Stimulated activated CD8-positive, alpha-beta memory T cell treated with anti-CD3 and anti-CD28 coated beads, Interleukin-4, amount 100 ng/mL, for 48 hours (primary cell): ENCODE results near the gene DNAH2.

ENCODE experiments used
- DNase-seq: peaks from one replicate; pipeline ENCODE4 v3.0.0-alpha.2; 2020

The DNAH2 gene

DNA sequence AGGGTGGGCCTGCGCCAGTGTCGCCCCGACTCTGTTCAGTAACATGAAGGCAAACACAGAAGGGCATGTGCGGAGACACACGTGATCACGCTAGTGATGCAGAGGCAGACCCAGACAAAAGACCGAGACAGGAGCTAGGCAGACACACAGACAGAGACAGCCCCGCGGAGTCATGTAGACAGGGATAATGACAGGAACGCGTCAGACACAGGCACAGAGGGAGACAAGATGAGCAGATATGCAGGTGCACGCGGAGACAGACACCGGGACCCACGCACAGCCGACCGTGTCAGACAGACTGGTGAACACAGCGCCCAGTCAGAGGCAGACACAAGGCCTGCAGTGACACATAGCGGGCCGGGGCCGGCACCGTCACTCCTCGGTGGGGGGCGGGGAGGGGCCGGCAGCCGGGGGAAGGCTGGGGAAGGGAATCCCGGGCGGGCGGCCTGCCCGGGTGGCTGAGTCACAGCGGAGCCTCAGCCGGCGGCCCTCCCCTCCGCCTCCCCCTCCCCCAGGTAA is 123.9 kb downstream of the DNAH2 start:
- DNase-seq: peak; percentile 92

DNA sequence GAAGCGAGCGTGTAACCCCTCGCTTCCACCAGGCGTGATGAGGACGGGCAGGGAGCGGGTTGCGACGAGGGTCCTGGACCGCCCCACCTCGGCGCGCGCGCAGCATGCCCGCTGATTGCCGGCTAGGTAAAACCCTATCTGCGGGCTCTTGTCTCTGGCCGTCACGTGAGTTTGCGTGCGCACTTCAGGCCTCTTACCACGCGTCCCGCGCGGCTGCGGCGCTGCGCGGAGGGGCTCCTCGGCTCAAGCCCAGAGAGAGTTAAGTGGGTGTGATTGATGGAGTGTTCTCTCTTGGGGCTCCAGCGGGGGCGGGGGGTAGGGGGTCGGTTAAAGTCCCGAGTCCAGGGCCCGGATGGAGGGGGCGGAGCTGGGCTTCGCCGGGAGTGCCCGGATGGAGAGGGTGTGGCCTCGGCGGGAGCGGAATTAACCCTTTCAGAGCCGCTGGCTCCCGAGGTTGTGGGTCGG is 124.4 kb downstream of the DNAH2 start:
- peak; percentile 91 for DNase-seq

DNA sequence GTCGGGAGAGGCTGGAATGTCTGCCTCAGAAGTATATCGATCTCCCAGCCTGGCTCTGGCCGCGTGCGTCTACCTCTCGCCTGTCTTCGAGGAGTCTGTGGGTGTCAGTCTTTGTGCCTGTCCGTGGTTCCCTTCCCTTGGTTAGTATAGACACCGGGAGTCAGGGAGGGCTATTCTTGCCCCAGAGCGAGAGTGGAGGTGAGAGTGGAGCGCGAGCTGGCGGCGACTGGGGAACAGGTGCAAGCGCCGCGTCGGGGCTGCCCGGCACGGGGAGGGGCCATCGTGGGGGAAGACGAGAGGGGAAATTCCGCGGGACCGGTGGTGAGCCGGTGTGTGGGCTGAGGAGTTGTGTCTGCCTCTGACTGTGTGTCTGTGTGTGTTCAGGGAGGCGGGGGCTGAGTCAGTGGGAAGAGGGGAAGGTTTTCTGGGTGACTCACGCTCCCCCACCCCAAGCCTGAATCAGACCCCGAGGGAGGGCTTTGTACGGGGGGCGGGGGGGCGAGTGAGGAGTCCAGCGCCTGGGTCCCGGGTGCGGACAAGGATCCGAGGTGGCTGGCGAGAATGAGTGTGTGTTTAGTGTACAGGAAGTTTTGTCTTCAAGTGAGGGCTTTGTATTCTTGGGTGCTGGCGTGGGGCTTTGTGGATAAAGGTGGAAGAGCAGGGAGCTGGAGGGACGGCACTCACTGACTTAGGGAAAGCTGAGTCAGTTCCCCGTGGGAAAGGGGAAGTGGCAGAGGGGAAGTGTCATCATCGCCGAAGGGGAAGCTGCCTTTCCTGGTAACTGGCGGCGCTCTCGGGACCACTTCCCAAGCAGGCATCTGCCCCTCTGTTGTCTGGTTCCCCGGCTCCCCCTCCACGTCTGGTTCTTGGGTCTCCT is 125.1 kb downstream of the DNAH2 start:
- DNase-seq: peak; percentile 96

- DNase-seq: no peak
Measured at GRCh38 chr17:7843257-7843535, 125.7 kb downstream of the DNAH2 start.

DNA sequence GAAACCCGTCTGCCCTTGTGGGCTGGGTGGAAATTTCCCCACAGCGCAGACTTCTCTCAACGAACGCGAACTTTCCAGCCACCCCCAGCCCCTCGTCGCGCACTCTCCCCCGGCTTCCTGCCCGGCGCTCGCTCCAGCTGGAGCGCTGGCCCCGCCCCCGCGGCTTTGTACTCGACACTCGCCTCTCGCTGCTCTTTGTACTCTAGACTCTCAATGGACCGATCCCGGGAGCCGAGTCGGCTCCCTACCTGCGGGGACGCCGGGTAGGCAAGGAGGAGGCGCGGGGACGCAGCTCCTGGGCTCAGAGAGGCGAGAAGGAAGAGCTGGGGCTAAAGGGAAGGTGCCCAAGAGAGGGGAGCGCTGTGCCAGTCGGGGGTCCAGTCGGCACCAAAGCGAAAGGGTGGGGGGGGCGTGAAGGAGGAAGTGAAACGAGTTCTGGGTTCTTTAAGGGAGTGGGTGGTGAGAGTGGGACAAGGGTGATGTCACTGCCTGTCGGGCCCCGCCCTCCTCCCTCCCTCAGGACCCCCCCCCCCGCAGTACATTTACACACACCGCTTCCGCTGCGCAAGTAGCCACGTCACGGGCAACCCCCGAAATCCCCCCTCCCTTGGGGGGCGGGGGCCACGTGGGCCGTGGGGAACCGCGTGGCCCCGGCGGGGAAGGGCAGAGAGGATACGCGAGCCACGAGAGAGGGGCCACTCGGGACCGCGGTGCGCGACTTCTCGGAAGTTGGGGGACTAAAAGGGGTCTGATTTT is 126.2 kb downstream of the DNAH2 start:
- DNase-seq: peak; percentile 90

DNA sequence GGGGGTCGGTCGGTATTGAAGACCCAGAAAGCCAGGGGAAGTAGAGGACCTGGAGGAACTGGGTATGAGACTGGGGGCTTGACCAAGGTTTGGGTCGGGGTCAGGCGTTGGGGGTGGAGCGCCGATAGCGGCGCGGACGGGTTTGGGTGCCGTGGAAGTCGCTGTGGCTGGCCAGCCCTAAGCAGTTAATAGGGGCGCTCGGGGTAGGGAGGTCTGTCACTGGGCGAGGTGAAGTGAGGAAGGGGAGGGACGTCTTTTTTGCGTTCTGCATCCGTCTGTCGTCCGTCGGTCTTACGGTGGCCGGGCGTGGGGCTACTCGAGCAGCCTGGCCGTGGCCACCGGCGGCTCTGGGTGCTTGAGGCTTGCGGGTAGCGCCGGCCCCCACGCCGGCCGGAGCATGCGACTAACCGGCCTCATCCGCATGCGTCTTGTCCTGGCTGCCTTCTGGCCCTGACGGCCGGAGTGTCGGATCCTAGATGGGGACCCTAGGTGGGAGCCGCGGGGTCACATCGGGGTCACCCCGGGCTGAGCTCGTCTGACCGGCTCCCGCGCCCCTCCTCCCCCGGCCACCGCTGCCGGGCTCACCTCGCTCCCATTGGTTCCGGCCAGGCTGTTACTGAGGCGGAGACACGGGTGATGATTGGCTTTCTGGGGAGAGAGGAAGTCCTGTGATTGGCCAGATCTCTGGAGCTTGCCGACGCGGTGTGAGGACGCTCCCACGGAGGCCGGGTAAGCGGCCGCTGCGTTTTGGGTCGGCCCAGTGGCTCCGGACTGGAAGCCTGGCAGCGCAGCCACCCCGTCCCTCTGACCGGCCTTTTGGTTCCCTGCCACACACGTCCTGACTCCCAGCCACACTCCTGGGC is 127.0 kb downstream of the DNAH2 start:
- peak; percentile 90 for DNase-seq

DNA sequence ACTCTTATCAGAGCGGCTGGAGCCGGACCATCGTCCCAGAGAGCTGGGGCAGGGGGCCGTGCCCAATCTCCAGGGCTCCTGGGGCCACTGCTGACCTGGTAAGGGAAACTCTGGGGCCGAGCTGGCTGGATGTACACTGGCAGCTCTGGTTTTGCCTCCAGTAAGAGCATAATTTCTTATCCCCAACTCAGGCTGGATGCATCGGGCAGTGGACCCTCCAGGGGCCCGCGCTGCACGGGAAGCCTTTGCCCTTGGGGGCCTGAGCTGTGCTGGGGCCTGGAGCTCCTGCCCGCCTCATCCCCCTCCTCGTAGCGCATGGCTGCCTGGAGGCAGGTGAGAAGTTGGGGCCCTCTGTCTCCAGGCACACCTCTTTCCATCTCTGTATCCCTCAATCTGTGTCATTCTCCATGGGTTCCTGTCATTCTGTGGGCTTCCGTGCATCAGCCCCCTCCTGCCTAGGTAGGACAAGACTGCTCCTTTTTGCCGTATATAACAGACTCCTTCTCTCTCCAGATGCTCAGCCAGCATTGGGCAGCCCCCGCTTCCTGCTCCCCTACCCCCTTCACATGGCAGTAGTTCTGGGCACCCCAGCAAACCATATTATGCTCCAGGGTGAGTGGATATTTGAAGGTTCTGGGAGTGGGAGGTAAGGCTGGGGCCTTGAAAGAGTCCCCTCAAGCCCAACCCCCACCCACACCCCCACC is 128.0 kb downstream of the DNAH2 start:
- DNase-seq: no peak

DNA sequence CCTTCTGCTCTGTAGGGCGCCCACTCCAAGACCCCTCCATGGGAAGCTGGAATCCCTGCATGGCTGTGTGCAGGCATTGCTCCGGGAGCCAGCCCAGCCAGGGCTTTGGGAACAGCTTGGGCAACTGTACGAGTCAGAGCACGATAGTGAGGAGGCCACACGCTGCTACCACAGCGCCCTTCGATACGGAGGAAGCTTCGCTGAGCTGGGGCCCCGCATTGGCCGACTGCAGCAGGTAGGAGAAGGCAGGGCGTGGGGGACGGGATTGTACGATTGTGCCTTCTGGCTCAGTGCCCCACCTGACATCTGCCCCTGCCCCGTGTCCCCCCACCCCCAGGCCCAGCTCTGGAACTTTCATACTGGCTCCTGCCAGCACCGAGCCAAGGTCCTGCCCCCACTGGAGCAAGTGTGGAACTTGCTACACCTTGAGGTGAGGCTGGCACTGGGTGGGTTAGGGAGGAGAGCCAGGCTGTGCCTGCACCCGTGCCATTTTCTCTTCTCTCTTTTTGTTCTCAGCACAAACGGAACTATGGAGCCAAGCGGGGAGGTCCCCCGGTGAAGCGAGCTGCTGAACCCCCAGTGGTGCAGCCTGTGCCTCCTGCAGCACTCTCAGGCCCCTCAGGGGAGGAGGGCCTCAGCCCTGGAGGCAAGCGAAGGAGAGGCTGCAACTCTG is 128.7 kb downstream of the DNAH2 start:
- no peak for DNase-seq

GRCh38 chr17:7846765-7847661 is 129.5 kb downstream of the DNAH2 start:
- DNase-seq: no peak

DNA sequence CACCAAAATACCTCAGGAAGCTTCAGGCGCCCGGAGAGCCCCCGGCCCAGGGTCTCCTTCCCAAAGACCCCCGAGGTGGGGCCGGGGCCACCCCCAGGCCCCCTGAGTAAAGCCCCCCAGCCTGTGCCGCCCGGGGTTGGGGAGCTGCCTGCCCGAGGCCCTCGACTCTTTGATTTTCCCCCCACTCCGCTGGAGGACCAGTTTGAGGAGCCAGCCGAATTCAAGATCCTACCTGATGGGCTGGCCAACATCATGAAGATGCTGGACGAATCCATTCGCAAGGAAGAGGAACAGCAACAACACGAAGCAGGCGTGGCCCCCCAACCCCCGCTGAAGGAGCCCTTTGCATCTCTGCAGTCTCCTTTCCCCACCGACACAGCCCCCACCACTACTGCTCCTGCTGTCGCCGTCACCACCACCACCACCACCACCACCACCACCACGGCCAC is 130.6 kb downstream of the DNAH2 start:
- no peak for DNase-seq

DNA sequence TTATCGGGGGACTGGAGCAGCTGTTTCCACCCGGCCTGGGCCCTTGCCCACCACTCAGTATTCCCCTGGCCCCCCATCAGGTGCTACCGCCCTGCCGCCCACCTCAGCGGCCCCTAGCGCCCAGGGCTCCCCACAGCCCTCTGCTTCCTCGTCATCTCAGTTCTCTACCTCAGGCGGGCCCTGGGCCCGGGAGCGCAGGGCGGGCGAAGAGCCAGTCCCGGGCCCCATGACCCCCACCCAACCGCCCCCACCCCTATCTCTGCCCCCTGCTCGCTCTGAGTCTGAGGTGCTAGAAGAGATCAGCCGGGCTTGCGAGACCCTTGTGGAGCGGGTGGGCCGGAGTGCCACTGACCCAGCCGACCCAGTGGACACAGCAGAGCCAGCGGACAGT is 131.2 kb downstream of the DNAH2 start:
- DNase-seq: no peak

DNA sequence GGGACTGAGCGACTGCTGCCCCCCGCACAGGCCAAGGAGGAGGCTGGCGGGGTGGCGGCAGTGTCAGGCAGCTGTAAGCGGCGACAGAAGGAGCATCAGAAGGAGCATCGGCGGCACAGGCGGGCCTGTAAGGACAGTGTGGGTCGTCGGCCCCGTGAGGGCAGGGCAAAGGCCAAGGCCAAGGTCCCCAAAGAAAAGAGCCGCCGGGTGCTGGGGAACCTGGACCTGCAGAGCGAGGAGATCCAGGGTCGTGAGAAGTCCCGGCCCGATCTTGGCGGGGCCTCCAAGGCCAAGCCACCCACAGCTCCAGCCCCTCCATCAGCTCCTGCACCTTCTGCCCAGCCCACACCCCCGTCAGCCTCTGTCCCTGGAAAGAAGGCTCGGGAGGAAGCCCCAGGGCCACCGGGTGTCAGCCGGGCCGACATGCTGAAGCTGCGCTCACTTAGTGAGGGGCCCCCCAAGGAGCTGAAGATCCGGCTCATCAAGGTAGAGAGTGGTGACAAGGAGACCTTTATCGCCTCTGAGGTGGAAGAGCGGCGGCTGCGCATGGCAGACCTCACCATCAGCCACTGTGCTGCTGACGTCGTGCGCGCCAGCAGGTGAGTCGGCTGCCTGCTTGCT is 131.7 kb downstream of the DNAH2 start:
- DNase-seq: no peak

DNA sequence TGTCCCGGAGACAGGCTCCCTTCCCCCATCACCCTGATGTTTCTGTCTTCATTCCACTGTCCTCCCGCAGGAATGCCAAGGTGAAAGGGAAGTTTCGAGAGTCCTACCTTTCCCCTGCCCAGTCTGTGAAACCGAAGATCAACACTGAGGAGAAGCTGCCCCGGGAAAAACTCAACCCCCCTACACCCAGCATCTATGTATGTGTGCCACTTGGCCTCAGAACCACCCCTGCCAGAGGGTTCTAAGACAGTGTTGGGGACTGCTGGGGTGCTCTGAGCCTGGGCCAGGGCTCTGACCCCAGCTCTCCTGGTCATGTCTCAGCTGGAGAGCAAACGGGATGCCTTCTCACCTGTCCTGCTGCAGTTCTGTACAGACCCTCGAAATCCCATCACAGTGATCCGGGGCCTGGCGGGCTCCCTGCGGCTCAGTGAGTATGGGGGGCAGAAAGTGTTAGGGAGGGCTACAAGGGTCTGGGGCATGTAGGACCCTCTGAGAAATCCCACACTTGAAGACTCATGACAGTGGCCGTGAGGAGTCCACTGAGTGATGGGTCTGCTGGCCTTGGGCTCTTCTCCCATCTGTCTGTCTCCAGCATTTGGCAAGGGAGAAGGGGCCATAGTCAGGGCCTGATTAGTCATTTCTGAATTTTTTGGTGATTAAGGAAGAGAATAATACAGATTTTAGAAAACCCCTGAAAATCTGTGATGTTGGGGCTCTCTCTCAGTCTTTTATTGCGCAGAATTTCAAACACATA is 132.4 kb downstream of the DNAH2 start:
- DNase-seq: no peak

DNA sequence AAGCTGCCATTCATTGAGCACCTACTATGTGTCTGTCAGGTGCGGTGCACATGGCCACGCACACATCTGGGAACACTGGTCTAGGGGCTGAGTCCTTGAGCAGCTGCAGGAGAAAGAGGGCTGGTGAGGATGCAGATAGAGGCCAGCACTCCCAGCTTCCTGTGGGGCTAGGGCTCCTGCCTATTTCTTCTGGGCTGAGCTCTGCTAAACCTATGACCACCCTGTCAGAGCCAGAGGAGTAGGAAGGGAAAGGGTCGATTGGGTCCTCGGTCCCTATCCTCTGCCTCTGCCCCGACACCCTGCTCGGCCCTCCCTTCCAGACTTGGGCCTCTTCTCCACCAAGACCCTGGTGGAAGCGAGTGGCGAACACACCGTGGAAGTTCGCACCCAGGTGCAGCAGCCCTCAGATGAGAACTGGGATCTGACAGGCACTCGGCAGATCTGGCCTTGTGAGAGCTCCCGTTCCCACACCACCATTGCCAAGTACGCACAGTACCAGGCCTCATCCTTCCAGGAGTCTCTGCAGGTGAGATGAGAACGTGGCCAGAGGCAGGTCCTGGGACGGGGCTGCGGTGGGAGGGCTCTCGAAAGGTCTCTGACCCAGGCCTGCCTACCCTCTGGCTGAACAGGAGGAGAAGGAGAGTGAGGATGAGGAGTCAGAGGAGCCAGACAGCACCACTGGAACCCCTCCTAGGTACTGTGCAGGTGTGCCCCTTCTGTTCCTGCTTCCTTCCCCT is 133.3 kb downstream of the DNAH2 start:
- DNase-seq: no peak

DNA sequence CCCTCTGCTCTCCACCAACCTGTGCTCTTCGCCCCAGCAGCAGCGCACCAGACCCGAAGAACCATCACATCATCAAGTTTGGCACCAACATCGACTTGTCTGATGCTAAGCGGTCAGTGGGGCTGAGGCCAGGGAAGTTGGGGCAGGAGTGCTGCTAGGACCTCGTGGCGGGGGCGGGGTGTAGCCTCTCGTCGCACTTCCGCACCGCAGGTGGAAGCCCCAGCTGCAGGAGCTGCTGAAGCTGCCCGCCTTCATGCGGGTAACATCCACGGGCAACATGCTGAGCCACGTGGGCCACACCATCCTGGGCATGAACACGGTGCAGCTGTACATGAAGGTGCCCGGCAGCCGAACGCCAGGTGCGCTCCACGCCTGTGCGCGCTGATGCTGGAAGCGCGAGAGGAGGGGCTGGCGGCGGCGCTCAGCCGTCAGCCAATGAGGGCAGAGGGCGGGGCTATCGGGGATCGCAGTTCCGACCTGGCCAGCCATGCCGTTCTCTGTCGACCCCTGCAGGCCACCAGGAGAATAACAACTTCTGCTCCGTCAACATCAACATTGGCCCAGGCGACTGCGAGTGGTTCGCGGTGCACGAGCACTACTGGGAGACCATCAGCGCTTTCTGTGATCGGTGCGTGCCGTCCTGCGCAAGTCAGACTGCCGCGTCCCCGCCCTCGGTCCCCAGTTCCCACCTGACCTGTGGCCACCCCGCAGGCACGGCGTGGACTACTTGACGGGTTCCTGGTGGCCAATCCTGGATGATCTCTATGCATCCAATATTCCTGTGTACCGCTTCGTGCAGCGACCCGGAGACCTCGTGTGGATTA is 134.1 kb downstream of the DNAH2 start:
- DNase-seq: peak; percentile 95

- no peak for DNase-seq
Measured at GRCh38 chr17:7852262-7852670, 134.7 kb downstream of the DNAH2 start.

DNA sequence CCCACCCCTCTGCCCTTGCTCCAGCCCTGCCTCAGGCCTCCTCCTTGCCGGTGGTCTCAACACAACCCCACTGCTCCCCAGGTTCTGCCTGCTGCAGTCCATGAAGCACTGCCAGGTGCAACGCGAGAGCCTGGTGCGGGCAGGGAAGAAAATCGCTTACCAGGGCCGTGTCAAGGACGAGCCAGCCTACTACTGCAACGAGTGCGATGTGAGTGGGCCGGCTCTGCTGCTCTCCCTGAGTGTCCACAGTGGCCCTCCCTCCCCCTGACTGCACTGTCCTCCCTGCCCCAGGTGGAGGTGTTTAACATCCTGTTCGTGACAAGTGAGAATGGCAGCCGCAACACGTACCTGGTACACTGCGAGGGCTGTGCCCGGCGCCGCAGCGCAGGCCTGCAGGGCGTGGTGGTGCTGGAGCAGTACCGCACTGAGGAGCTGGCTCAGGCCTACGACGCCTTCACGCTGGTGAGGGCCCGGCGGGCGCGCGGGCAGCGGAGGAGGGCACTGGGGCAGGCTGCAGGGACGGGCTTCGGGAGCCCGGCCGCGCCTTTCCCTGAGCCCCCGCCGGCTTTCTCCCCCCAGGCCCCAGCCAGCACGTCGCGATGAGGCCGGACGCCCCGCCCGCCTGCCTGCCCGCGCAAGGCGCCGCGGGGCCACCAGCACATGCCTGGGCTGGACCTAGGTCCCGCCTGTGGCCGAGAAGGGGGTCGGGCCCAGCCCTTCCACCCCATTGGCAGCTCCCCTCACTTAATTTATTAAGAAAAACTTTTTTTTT is 135.6 kb downstream of the DNAH2 start:
- DNase-seq: no peak
